Type B pancreatic cell (in vitro differentiated cells): ENCODE results near the gene NCBP1. TPM values are rescaled to one million over a fixed set of nuclear protein-coding genes. Genes with fewer than 3 reads are reported as not detected.
A peak's percentile ranks its signal among the peaks of the same experiment; 100 is the strongest.

Experiments
- DNase-seq: peaks from one replicate; pipeline ENCODE4 v3.0.0; 2021; ENCODE audit warnings: mixed read lengths; ENCODE audit not compliant: unreplicated experiment; ENCODE audit errors: extremely low spot score
- H3K27ac Mint-ChIP-seq: 2 replicates; pipeline ENCODE4 v1.8.0; 2021; ENCODE audit warnings: mild to moderate bottlenecking, mixed read lengths
- H3K27me3 Mint-ChIP-seq: 2 replicates; pipeline ENCODE4 v1.8.0; 2021; ENCODE audit warnings: mixed read lengths
- H3K36me3 Mint-ChIP-seq: 2 replicates; pipeline ENCODE4 v1.8.0; 2021; ENCODE audit warnings: mixed read lengths
- H3K4me1 Mint-ChIP-seq: one replicate; pipeline ENCODE4 v1.8.0; 2021; ENCODE audit warnings: mixed read lengths; ENCODE audit not compliant: unreplicated experiment
- H3K4me3 Mint-ChIP-seq: 2 replicates; pipeline ENCODE4 v1.8.0; 2021; ENCODE audit warnings: mild to moderate bottlenecking, mixed read lengths
- H3K9me3 Mint-ChIP-seq: 2 replicates; pipeline ENCODE4 v1.8.0; 2021; ENCODE audit warnings: mixed read lengths
- CTCF ChIP-seq: fragments of 200-600 bp; sonication (generic); conservative IDR thresholded peaks from 2 replicates; pipeline ENCODE4 v1.5.0; 2021; ENCODE audit warnings: antibody characterized with exemption, mild to moderate bottlenecking
- total RNA-seq: library from RNA; stranded (reverse); gene quantifications from 2 replicates; pipeline ENCODE4 v1.2.1, GENCODE V29; 2021; ENCODE audit warnings: low replicate concordance

The NCBP1 gene
- total RNA-seq, 1 donor from 2014 or later: 41.8 TPM

GRCh38 chr9:97594381-97594921 lies 39.2 kb upstream of the NCBP1 start:
- Mint-ChIP-seq H3K27me3 (peaks cover 3% of the 10 kb centered on the region), H3K27ac (no peak overlapping the region), H3K4me3 (no peak overlapping the region), H3K36me3 (no peaks in the 10 kb centered on the region), H3K9me3 (no peaks in the 10 kb centered on the region), H3K4me1 (peaks cover 5% of the 10 kb centered on the region)
- TF ChIP-seq CTCF: no peak
- DNase-seq: no peak

- H3K27ac Mint-ChIP-seq: no peak overlapping the region
- H3K36me3 Mint-ChIP-seq: peaks cover 3% of the 10 kb centered on the region
- no peak overlapping the region for H3K4me3 Mint-ChIP-seq
- peaks cover 5% of the 10 kb centered on the region for H3K4me1 Mint-ChIP-seq
- TF ChIP-seq CTCF: no peak
- no peaks in the 10 kb centered on the region for H3K27me3 Mint-ChIP-seq
- no peaks in the 10 kb centered on the region for H3K9me3 Mint-ChIP-seq
- DNase-seq: no peak
Observed at GRCh38 chr9:97596906-97597305, 36.7 kb upstream of the NCBP1 start.

- Mint-ChIP-seq H3K9me3 (no peaks in the 10 kb centered on the region), H3K4me1 (peaks cover 5% of the 10 kb centered on the region), H3K36me3 (peaks cover 13% of the 10 kb centered on the region), H3K4me3 (no peak overlapping the region), H3K27ac (no peak overlapping the region), H3K27me3 (no peaks in the 10 kb centered on the region)
- TF ChIP-seq CTCF: peak; percentile 91
- DNase-seq: no peak
Observed at GRCh38 chr9:97598461-97599288, 34.9 kb upstream of the NCBP1 start.

GRCh38 chr9:97599314-97599846 lies 34.2 kb upstream of the NCBP1 start:
- Mint-ChIP-seq H3K4me1 (peaks cover 5% of the 10 kb centered on the region), H3K27ac (no peak overlapping the region), H3K4me3 (no peak overlapping the region), H3K27me3 (no peaks in the 10 kb centered on the region), H3K36me3 (peaks cover 13% of the 10 kb centered on the region), H3K9me3 (no peaks in the 10 kb centered on the region)
- TF ChIP-seq CTCF: no peak
- no peak for DNase-seq

- DNase-seq: no peak
- no peak for TF ChIP-seq CTCF
- no peaks in the 10 kb centered on the region for H3K27me3 Mint-ChIP-seq
- no peak overlapping the region for H3K4me3 Mint-ChIP-seq
- H3K9me3 Mint-ChIP-seq: no peaks in the 10 kb centered on the region
- H3K27ac Mint-ChIP-seq: no peak overlapping the region
- peaks cover 5% of the 10 kb centered on the region for H3K4me1 Mint-ChIP-seq
- H3K36me3 Mint-ChIP-seq: peaks cover 13% of the 10 kb centered on the region
Observed at GRCh38 chr9:97600531-97601227, 32.9 kb upstream of the NCBP1 start.
